ENCODE measurements around the gene ZSWIM3.
A peak's percentile ranks its signal among the peaks of the same experiment; 100 is the strongest.

The ZSWIM3 gene

GRCh38 chr20:45907219-45907948, 50.0 kb downstream of the ZSWIM3 start:
- Histone ChIP-seq H3K4me1 (ENCODE audit: control insufficient read depth, insufficient read depth, low read length) (peaks cover 33% of the 10 kb centered on the region), H3K36me3 (ENCODE audit: control insufficient read depth, insufficient read depth, low read length, severe bottlenecking) (peaks cover 63% of the 10 kb centered on the region), H3K9ac (ENCODE audit: low read length) (no peak overlapping the region), H3K27me3 (replicated peaks; ENCODE audit: control insufficient read depth, insufficient read depth, low read length) (no peaks in the 10 kb centered on the region), H3K4me3 (ENCODE audit: low read length) (no peak overlapping the region), H3K9me3 (ENCODE audit: control insufficient read depth, low read length) (no peaks in the 10 kb centered on the region)
- no peak for DNase-seq (ENCODE audit: low read depth)

GRCh38 chr20:45908084-45908483, 50.7 kb downstream of the ZSWIM3 start:
- DNase-seq (ENCODE audit: low read depth), result no peak
- no peak overlapping the region for H3K4me3 ChIP-seq (ENCODE audit: low read length)
- no peaks in the 10 kb centered on the region for H3K9me3 ChIP-seq (ENCODE audit: control insufficient read depth, low read length)
- peaks cover 35% of the 10 kb centered on the region for H3K4me1 ChIP-seq (ENCODE audit: control insufficient read depth, insufficient read depth, low read length)
- H3K27me3 ChIP-seq (replicated peaks; ENCODE audit: control insufficient read depth, insufficient read depth, low read length), result no peaks in the 10 kb centered on the region
- peaks cover 56% of the 10 kb centered on the region for H3K36me3 ChIP-seq (ENCODE audit: control insufficient read depth, insufficient read depth, low read length, severe bottlenecking)
- no peak overlapping the region for H3K9ac ChIP-seq (ENCODE audit: low read length)

DNA sequence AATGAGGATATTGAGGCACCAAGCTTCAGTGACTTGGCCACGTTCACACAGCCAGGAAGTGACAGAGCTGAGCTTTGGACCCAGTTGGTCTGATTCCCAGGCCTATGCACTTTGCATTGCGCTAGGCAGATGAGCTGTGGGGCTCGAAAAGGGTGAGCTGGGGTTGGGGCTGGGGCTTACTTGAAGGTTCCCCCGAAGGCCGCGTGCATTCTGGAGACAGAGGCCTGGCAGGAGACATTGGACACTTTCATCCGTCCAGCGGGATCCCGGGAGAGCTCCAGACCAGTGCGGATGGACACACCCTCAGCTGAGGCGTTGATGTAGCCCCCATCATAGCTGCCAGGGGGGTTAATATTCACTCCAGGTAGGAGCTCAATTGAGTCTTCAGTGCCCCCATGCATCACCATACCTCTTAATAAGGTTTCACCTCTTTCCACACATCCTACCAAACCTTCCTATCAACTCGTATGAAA, 52.0 kb downstream of the ZSWIM3 start:
- Histone ChIP-seq H3K27me3 (replicated peaks; ENCODE audit: control insufficient read depth, insufficient read depth, low read length) (no peaks in the 10 kb centered on the region), H3K36me3 (ENCODE audit: control insufficient read depth, insufficient read depth, low read length, severe bottlenecking) (peaks cover 44% of the 10 kb centered on the region), H3K4me1 (ENCODE audit: control insufficient read depth, insufficient read depth, low read length) (peaks cover 35% of the 10 kb centered on the region), H3K9me3 (ENCODE audit: control insufficient read depth, low read length) (no peaks in the 10 kb centered on the region), H3K9ac (ENCODE audit: low read length) (peak overlapping the region; percentile 58), H3K4me3 (ENCODE audit: low read length) (peak overlapping the region; percentile 70)
- no peak for DNase-seq (ENCODE audit: low read depth)

GRCh38 chr20:45909817-45910669, 52.6 kb downstream of the ZSWIM3 start:
- peak overlapping the region; percentile 58 for H3K9ac ChIP-seq (ENCODE audit: low read length)
- no peak for DNase-seq (ENCODE audit: low read depth)
- H3K4me3 ChIP-seq (ENCODE audit: low read length), result peak overlapping the region; percentile 70
- no peaks in the 10 kb centered on the region for H3K9me3 ChIP-seq (ENCODE audit: control insufficient read depth, low read length)
- H3K27me3 ChIP-seq (replicated peaks; ENCODE audit: control insufficient read depth, insufficient read depth, low read length), result no peaks in the 10 kb centered on the region
- peaks cover 35% of the 10 kb centered on the region for H3K4me1 ChIP-seq (ENCODE audit: control insufficient read depth, insufficient read depth, low read length)
- peaks cover 37% of the 10 kb centered on the region for H3K36me3 ChIP-seq (ENCODE audit: control insufficient read depth, insufficient read depth, low read length, severe bottlenecking)

- Histone ChIP-seq H3K27me3 (replicated peaks; ENCODE audit: control insufficient read depth, insufficient read depth, low read length) (no peaks in the 10 kb centered on the region), H3K9ac (ENCODE audit: low read length) (peak overlapping the region; percentile 89), H3K36me3 (ENCODE audit: control insufficient read depth, insufficient read depth, low read length, severe bottlenecking) (peaks cover 29% of the 10 kb centered on the region), H3K4me3 (ENCODE audit: low read length) (peak overlapping the region; percentile 83), H3K9me3 (ENCODE audit: control insufficient read depth, low read length) (no peaks in the 10 kb centered on the region), H3K4me1 (ENCODE audit: control insufficient read depth, insufficient read depth, low read length) (peaks cover 29% of the 10 kb centered on the region)
- DNase-seq (ENCODE audit: low read depth), result peak; percentile 98
Observed at GRCh38 chr20:45910670-45911485, 53.5 kb downstream of the ZSWIM3 start.

- peaks cover 25% of the 10 kb centered on the region for H3K4me1 ChIP-seq (ENCODE audit: control insufficient read depth, insufficient read depth, low read length)
Observed at GRCh38 chr20:45911486-45912343, 54.3 kb downstream of the ZSWIM3 start, which contains the start of gene PLTP. TSS of gene PLTP (minus strand) at chr20:45912155. CDS start at chr20:45911452, 703 bp downstream.

GRCh38 chr20:45912344-45912682, 54.9 kb downstream of the ZSWIM3 start:
- Histone ChIP-seq H3K4me1 (ENCODE audit: control insufficient read depth, insufficient read depth, low read length) (peaks cover 25% of the 10 kb centered on the region), H3K9me3 (ENCODE audit: control insufficient read depth, low read length) (no peaks in the 10 kb centered on the region), H3K27me3 (replicated peaks; ENCODE audit: control insufficient read depth, insufficient read depth, low read length) (no peaks in the 10 kb centered on the region), H3K36me3 (ENCODE audit: control insufficient read depth, insufficient read depth, low read length, severe bottlenecking) (peaks cover 19% of the 10 kb centered on the region), H3K9ac (ENCODE audit: low read length) (peak overlapping the region; percentile 89), H3K4me3 (ENCODE audit: low read length) (peak overlapping the region; percentile 83)
- DNase-seq (ENCODE audit: low read depth), result no peak

More at GRCh38 chr20:45911486-45912343, 54.3 kb downstream of the ZSWIM3 start, which contains the start of gene PLTP:
- Histone ChIP-seq H3K36me3 (ENCODE audit: control insufficient read depth, insufficient read depth, low read length, severe bottlenecking) (peaks cover 23% of the 10 kb centered on the region), H3K4me3 (ENCODE audit: low read length) (peak within 1 kb of the TSS; percentile 83), H3K9me3 (ENCODE audit: control insufficient read depth, low read length) (no peaks in the 10 kb centered on the region), H3K27me3 (replicated peaks; ENCODE audit: control insufficient read depth, insufficient read depth, low read length) (no peaks in the 10 kb centered on the region), H3K9ac (ENCODE audit: low read length) (peak within 1 kb of the TSS; percentile 89)
- DNase-seq (ENCODE audit: low read depth), result peak; percentile 66

GRCh38 chr20:45913116-45913515, 55.7 kb downstream of the ZSWIM3 start:
- H3K4me1 ChIP-seq (ENCODE audit: control insufficient read depth, insufficient read depth, low read length), result peaks cover 30% of the 10 kb centered on the region
- H3K4me3 ChIP-seq (ENCODE audit: low read length), result no peak overlapping the region
- H3K9ac ChIP-seq (ENCODE audit: low read length), result no peak overlapping the region
- H3K9me3 ChIP-seq (ENCODE audit: control insufficient read depth, low read length), result no peaks in the 10 kb centered on the region
- DNase-seq (ENCODE audit: low read depth), result no peak
- H3K27me3 ChIP-seq (replicated peaks; ENCODE audit: control insufficient read depth, insufficient read depth, low read length), result no peaks in the 10 kb centered on the region
- H3K36me3 ChIP-seq (ENCODE audit: control insufficient read depth, insufficient read depth, low read length, severe bottlenecking), result peaks cover 12% of the 10 kb centered on the region

GRCh38 chr20:45917790-45918141, 60.4 kb downstream of the ZSWIM3 start:
- DNase-seq (ENCODE audit: low read depth), result no peak
- H3K9me3 ChIP-seq (ENCODE audit: control insufficient read depth, low read length), result no peaks in the 10 kb centered on the region
- peak overlapping the region; percentile 66 for H3K9ac ChIP-seq (ENCODE audit: low read length)
- H3K4me3 ChIP-seq (ENCODE audit: low read length), result no peak overlapping the region
- H3K4me1 ChIP-seq (ENCODE audit: control insufficient read depth, insufficient read depth, low read length), result peaks cover 41% of the 10 kb centered on the region
- H3K36me3 ChIP-seq (ENCODE audit: control insufficient read depth, insufficient read depth, low read length, severe bottlenecking), result no peaks in the 10 kb centered on the region
- no peaks in the 10 kb centered on the region for H3K27me3 ChIP-seq (replicated peaks; ENCODE audit: control insufficient read depth, insufficient read depth, low read length)

DNA sequence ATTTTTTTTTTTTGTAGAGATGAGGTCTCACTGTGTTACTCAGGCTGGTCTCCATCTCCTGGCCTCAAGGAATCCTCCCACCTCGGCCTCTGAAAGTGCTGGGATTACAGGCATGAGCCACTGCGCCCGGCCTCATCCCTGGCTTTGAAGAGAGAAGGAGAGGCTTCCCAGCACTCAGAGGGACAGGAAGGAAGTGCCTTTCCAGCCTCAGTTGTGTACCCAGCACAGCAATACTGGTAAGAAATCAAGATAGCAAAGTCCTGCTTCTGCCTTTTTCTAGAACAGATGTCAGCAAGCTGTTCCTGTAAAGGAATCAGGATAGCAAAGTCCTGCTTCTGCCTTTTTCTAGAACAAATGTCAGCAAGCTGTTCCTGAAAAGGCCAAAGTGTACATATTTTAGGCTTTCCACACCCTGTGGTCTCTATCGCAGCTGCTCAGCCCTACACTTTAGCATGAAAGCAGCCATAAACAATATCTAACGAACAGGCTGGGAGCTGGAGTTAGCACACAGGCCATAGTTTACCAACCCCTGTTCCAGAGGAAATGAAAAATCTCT, 60.8 kb downstream of the ZSWIM3 start:
- peak; percentile 28 for DNase-seq (ENCODE audit: low read depth)
- Histone ChIP-seq H3K9me3 (ENCODE audit: control insufficient read depth, low read length) (no peaks in the 10 kb centered on the region), H3K4me3 (ENCODE audit: low read length) (no peak overlapping the region), H3K27me3 (replicated peaks; ENCODE audit: control insufficient read depth, insufficient read depth, low read length) (no peaks in the 10 kb centered on the region), H3K9ac (ENCODE audit: low read length) (peak overlapping the region; percentile 66), H3K4me1 (ENCODE audit: control insufficient read depth, insufficient read depth, low read length) (peaks cover 41% of the 10 kb centered on the region), H3K36me3 (ENCODE audit: control insufficient read depth, insufficient read depth, low read length, severe bottlenecking) (no peaks in the 10 kb centered on the region)

All from adipocyte (in vitro differentiated cells).